Skeletal muscle tissue (tissue), 4 donors: ENCODE data around the gene TSPOAP1. TPM values are rescaled to one million over a fixed set of nuclear protein-coding genes. Genes with fewer than 3 reads are reported as not detected.

Experiments
- H3K27ac ChIP-seq: one replicate; pipeline ENCODE4 v1.7.0; 2013; ENCODE audit warnings: mild to moderate bottlenecking, low read depth, low read length, inconsistent platforms
- H3K27me3 ChIP-seq, 3 donors: one replicate each; pipeline ENCODE4 v1.7.0; 2013; ENCODE audit warnings: low read length in 3 of 3; ENCODE audit not compliant: control insufficient read depth in 3 of 3, insufficient read depth in 3 of 3
- H3K36me3 ChIP-seq, 3 donors: one replicate each; pipeline ENCODE4 v1.7.0; 2013; ENCODE audit warnings: low read length in 3 of 3; ENCODE audit not compliant: control insufficient read depth in 3 of 3, insufficient read depth in 3 of 3
- H3K4me1 ChIP-seq, 3 donors: one replicate each; pipeline ENCODE4 v1.7.0; 2013; ENCODE audit warnings: low read length in 3 of 3, mild to moderate bottlenecking in 3 of 3; ENCODE audit not compliant: control insufficient read depth in 3 of 3, insufficient read depth in 3 of 3
- H3K4me3 ChIP-seq, 3 donors: one replicate each; pipeline ENCODE4 v1.7.0; 2013; ENCODE audit warnings: low read length in 3 of 3
- H3K9ac ChIP-seq, 3 donors: one replicate each; pipeline ENCODE4 v1.7.0; 2013; ENCODE audit warnings: low read length in 3 of 3, mild to moderate bottlenecking in 3 of 3, moderate library complexity in 2 of 3, low read depth in 1 of 3
- H3K9me3 ChIP-seq, 3 donors: one replicate each; pipeline ENCODE4 v1.7.0; 2013; ENCODE audit warnings: low read length in 3 of 3; ENCODE audit not compliant: control insufficient read depth in 3 of 3
- total RNA-seq: library from RNA; depleted of rRNA; stranded (reverse); fragments of >200 nt; gene quantifications from one replicate; pipeline ENCODE4 v1.2.3, GENCODE V29; 2014
- donor health status: Osteomylitis.

The TSPOAP1 gene
- total RNA-seq, 1 donor from 2014 or later = 1.0 TPM

- Histone ChIP-seq H3K4me1 (no peaks in the 10 kb centered on the region), H3K9ac (no peak overlapping the region), H3K9me3 (no peaks in the 10 kb centered on the region), H3K27ac (no peak overlapping the region), H3K36me3 (no peaks in the 10 kb centered on the region), H3K27me3 (peaks cover 0 to 12% (median 3%) of the 10 kb centered on the region in 3 donors), H3K4me3 (no peak overlapping the region)
Observed at GRCh38 chr17:58360296-58361063, 31.9 kb upstream of the TSPOAP1 start.

GRCh38 chr17:58358408-58359172, 30.0 kb upstream of the TSPOAP1 start:
- H3K9ac ChIP-seq = no peak overlapping the region
- H3K36me3 ChIP-seq = no peaks in the 10 kb centered on the region
- H3K9me3 ChIP-seq = no peaks in the 10 kb centered on the region
- H3K4me1 ChIP-seq = no peaks in the 10 kb centered on the region
- peaks cover 0 to 11% (median 3%) of the 10 kb centered on the region in 3 donors for H3K27me3 ChIP-seq
- H3K4me3 ChIP-seq = no peak overlapping the region
- H3K27ac ChIP-seq = no peak overlapping the region

DNA sequence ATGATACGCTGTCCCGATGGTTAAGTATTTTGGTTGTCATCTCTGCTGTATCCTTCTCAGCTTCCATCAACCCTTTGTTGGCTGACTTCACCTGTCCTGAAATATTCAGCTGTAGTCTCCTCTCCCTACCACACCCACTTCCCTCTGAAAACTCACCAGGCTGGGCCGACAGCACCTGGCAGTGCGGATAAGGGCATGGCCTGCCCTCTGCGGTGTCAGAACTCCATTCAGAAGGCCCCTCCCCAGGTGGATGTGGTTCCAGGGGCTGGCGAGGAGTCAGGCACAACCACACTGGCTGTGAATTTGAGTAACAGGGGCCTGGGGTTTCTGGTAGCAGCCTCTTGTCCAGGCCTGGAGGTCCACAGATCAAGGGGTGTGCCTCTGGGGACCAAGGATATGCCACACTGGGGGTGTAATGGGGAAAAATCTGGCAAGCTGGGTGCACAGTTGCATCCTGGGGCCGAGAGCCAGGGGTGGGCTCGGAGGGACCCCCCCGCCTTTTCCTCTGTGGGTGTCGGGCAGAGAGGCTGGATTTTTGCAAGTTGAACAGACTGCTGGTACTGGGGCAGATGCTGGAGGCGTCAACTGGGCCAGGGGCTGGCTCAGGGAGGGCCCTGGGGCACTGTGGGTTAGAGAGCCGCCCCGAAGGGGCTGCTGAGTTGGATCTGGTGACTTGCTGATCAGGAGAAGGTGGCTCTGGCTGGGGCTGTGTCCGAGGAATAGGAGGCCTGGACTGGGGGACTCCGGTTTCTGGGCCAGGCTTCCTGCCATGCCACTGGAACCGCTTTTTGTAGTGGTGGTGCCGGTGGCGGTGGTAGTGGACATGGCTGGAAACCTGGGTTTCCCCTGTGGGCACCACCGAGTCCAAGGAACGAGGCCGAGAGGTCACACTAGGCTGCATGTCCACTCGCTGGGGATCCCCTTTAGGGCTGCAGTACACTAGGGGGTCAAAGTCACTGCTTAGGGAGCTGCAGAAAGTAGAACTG, 29.0 kb upstream of the TSPOAP1 start:
- H3K9me3 ChIP-seq = no peaks in the 10 kb centered on the region
- peaks cover 0 to 3% (median 0%) of the 10 kb centered on the region in 3 donors for H3K27me3 ChIP-seq
- peaks cover 7 to 8% (median 8%) of the 10 kb centered on the region in 3 donors for H3K4me1 ChIP-seq
- no peak overlapping the region for H3K9ac ChIP-seq
- H3K4me3 ChIP-seq = no peak overlapping the region
- H3K36me3 ChIP-seq = no peaks in the 10 kb centered on the region
- no peak overlapping the region for H3K27ac ChIP-seq

GRCh38 chr17:58356231-58356630, 27.6 kb upstream of the TSPOAP1 start:
- no peak overlapping the region for H3K27ac ChIP-seq
- H3K4me1 ChIP-seq = peaks cover 11 to 16% (median 12%) of the 10 kb centered on the region in 3 donors
- no peak overlapping the region for H3K9ac ChIP-seq
- H3K4me3 ChIP-seq = no peak overlapping the region
- no peaks in the 10 kb centered on the region for H3K9me3 ChIP-seq
- H3K27me3 ChIP-seq = no peaks in the 10 kb centered on the region
- peaks cover 0 to 3% (median 0%) of the 10 kb centered on the region in 3 donors for H3K36me3 ChIP-seq

DNA sequence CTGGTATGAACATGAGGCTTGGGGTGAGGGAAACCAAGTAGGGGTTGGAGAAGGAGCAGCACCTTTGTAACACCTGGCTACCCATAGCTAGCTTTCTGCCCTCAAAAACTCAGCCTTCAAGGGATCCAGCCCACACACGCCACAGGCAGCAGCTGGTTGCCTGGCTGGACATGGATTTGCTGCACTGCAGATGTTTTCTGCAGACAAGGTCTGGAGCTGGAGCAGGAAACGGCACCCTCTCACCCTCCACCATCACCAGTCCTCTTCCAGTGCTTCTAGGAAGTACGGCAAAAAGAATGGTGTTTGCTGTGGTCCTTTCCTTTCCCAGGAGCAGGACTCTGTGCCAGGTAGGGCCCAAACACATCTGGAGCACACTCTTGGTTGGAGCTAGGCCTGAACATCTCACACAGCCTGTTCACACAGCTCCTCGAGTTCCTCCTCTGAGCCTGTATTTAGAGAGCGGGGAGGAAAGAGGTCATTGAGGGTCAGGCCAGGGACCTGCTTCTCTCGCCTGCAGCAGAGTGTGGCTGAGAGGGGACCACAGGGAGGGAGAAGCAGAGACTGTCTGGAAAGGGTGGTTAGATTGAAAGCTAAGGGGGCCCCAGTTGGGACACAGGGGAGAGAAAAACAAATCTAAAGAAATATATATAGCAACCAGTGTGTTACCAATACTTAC, 26.1 kb upstream of the TSPOAP1 start:
- peaks cover 2 to 5% (median 3%) of the 10 kb centered on the region in 3 donors for H3K36me3 ChIP-seq
- peaks cover 15 to 20% (median 16%) of the 10 kb centered on the region in 3 donors for H3K4me1 ChIP-seq
- peak overlapping the region in 1 of 3 donors; percentile 25 for H3K9ac ChIP-seq
- H3K4me3 ChIP-seq = no peak overlapping the region
- H3K27ac ChIP-seq = no peak overlapping the region
- no peaks in the 10 kb centered on the region for H3K9me3 ChIP-seq
- no peaks in the 10 kb centered on the region for H3K27me3 ChIP-seq

DNA sequence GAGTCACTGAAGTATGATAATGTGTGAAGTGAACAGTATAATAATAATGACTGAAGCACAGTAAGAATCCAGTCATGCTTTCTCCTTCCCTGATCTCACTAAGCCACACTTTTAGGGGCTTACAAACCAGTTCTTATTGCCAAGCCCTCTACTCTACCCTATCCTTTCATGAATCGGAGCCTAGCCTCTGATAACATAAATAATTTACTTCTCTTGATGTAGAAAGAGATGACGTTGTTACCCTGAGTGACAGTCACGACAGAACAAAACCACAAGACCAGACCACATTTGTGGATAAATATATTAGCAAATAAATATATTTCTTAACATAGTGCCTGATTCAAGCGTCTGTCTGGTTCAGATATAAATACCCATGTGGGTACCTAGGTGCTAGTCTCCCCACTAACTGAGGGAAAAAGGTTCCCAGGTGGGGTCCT, 24.8 kb upstream of the TSPOAP1 start:
- H3K36me3 ChIP-seq = peaks cover 14 to 15% (median 15%) of the 10 kb centered on the region in 3 donors
- H3K4me3 ChIP-seq = peak overlapping the region in 2 of 3 donors; percentile 78 to 99

GRCh38 chr17:58352596-58353388, 24.2 kb upstream of the TSPOAP1 start:
- Histone ChIP-seq H3K36me3 (peaks cover 20 to 21% (median 21%) of the 10 kb centered on the region in 3 donors), H3K9ac (peak overlapping the region; percentile 95 to 98 (median 97)), H3K27ac (peak overlapping the region; percentile 96), H3K9me3 (no peaks in the 10 kb centered on the region), H3K4me1 (peaks cover 15 to 20% (median 16%) of the 10 kb centered on the region in 3 donors), H3K4me3 (peak overlapping the region; percentile 78 to 100 (median 99)), H3K27me3 (no peaks in the 10 kb centered on the region)

More for the DNA sequence above, 24.8 kb upstream of the TSPOAP1 start:
- no peaks in the 10 kb centered on the region for H3K27me3 ChIP-seq
- peaks cover 15 to 20% (median 16%) of the 10 kb centered on the region in 3 donors for H3K4me1 ChIP-seq
- H3K9me3 ChIP-seq = no peaks in the 10 kb centered on the region
- H3K9ac ChIP-seq = peak overlapping the region in 2 of 3 donors; percentile 97 to 98
- peak overlapping the region; percentile 96 for H3K27ac ChIP-seq

DNA sequence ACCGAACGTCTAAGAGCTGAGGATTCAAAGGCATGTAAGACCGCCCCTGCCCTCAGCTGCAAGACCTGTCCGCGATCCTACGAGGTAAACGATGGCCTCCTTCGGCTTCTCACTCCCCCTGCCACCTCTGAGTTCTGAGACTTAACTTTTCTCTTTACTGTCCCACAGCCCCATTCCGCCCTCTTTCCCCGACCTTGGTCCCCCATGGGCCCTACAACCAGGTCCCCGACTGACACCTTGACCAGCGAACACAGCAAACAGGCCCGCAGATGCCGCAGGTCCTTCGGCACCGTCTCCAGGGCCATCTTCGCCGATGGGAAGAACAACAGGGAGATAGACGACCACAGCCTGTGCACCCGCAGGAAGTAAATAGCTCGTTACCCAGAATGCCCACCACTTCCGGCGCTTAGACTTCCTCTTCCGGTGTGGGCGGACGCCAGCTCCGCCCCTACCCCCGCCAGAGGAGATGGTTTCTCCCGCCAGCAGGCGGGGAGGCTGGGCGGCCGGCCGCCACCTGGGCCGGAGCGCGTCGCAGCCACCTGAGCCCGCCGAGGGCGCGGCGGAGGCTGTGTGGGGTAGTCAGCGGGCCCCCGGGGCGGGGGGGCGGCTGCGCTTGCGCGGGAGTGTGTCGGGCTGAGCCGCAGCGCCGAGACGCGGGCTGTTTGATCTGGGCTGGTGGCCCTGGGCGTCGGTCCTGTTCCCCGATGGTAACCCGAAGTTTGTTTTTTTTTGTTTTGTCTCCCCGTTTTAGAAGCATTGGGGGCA, 23.4 kb upstream of the TSPOAP1 start, which contains the start of gene SUPT4H1:
Gene SUPT4H1 (minus strand): TSS at position 371 of the 765 bp plus-strand sequence. CDS start 66 bp downstream, at position 305.
- Histone ChIP-seq H3K27ac (peak within 1 kb of the TSS; percentile 96), H3K27me3 (no peaks in the 10 kb centered on the region), H3K36me3 (peaks cover 28 to 29% (median 29%) of the 10 kb centered on the region in 3 donors), H3K4me1 (peaks cover 15 to 20% (median 16%) of the 10 kb centered on the region in 3 donors), H3K4me3 (peak within 1 kb of the TSS; percentile 78 to 100 (median 99)), H3K9ac (peak within 1 kb of the TSS; percentile 95 to 98 (median 97)), H3K9me3 (no peaks in the 10 kb centered on the region)
